K562 (cell line): ENCODE data around the gene EPHB6. TPM values are rescaled to one million over a fixed set of nuclear protein-coding genes. Genes with fewer than 3 reads are reported as not detected.

ENCODE experiments used
- ATAC-seq: fragments of 200-7000 bp; cut with Tn5 transposase; 3 replicates; pipeline ENCODE4 v1.9.1; 2020; ENCODE audit warnings: moderate library complexity
- BruUV-seq: library from RNA; stranded (reverse); fragments of 400-500 nt; replicated peaks from 2 replicates; lab custom pipeline; 2021; lab: Mats Ljungman, UMichigan
- CTCF ChIA-PET: fragments of 300-600 bp; formaldehyde crosslinking; extraction: SDS; loops from one replicate; lab custom pipeline; 2021; ENCODE audit warnings: low intra/inter-chr PET ratio; lab: Yijun Ruan, JAX
- POLR2A ChIA-PET: fragments of 300-600, 350-650 bp; sonication (Branson Sonifier 250); formaldehyde crosslinking; extraction: SDS; loops from one replicate; lab custom pipeline; 2021; ENCODE audit warnings: antibody characterized with exemption, inconsistent platforms; lab: Yijun Ruan, JAX
- DNase-seq, 4 experiments: peaks; one replicate each; pipeline versions ENCODE4 v3.0.0 to v3.0.0-alpha.2; 2011 to 2018; ENCODE audit warnings: low spot score in 3 of 4, mixed read lengths in 3 of 4; ENCODE audit errors: extremely low read depth in 1 of 4
- FAIRE-seq: peaks from 2 replicates; lab custom pipeline; 2011; peaks lifted over from hg19 to GRCh38; lab: Jason Lieb, UNC
- H2AFZ ChIP-seq: 2 replicates; pipeline ENCODE4 v1.6.0; 2011; ENCODE audit warnings: low read depth, low read length, control low read depth, inconsistent platforms
- H3K27ac ChIP-seq: fragments of 200-600 bp; 3 replicates; pipeline ENCODE4 v1.8.0; 2011; ENCODE audit warnings: low read depth, mild to moderate bottlenecking, control low read depth, inconsistent platforms, low read length, moderate library complexity, mixed read lengths; ENCODE audit errors: extremely low read depth
- H3K27me3 ChIP-seq, 2 experiments: fragments of 300-600 bp in 1 of 2; 2 replicates in 1 of 2; 3 replicates in 1 of 2; pipeline versions ENCODE4 v1.6.0 to v1.8.0; 2011; ENCODE audit warnings: inconsistent platforms in 2 of 2, low read length in 2 of 2, mild to moderate bottlenecking in 1 of 2, mixed read lengths in 1 of 2, moderate library complexity in 1 of 2; ENCODE audit not compliant: control insufficient read depth in 2 of 2, insufficient read depth in 2 of 2
- H3K36me3 ChIP-seq: fragments of 300-600 bp; 3 replicates; pipeline ENCODE4 v1.8.0; 2011; ENCODE audit warnings: mild to moderate bottlenecking, low read length, inconsistent platforms; ENCODE audit not compliant: control insufficient read depth, insufficient read depth
- H3K4me1 ChIP-seq, 2 experiments: fragments of 200-600 bp in 1 of 2; replicated peaks in 1 of 2; 2 replicates in 1 of 2; 3 replicates in 1 of 2; pipeline versions ENCODE4 v1.5.1 to v1.8.0; 2011; ENCODE audit warnings: inconsistent platforms in 2 of 2, low read length in 2 of 2, mild to moderate bottlenecking in 1 of 2, mixed read lengths in 1 of 2, moderate library complexity in 1 of 2; ENCODE audit not compliant: control insufficient read depth in 2 of 2, insufficient read depth in 2 of 2
- H3K4me2 ChIP-seq: 2 replicates; pipeline ENCODE4 v1.6.1; 2011; ENCODE audit warnings: low read length, control low read depth, inconsistent platforms, mixed read lengths; ENCODE audit not compliant: insufficient read depth
- H3K4me3 ChIP-seq: fragments of 200-600 bp; sonication (generic), shearing (Covaris generic); 2 replicates; pipeline ENCODE4 v1.5.1; 2016; ENCODE audit warnings: control low read depth, inconsistent platforms
- H3K79me2 ChIP-seq: fragments of 200-600 bp; 3 replicates; pipeline ENCODE4 v1.8.0; 2011; ENCODE audit warnings: low read length, inconsistent platforms; ENCODE audit not compliant: control insufficient read depth, insufficient read depth
- H3K9ac ChIP-seq, 2 experiments: 2 replicates each; pipeline versions ENCODE4 v1.6.0 to v1.6.1; 2011; ENCODE audit warnings: low read depth in 2 of 2, low read length in 2 of 2, control low read depth in 1 of 2, inconsistent platforms in 1 of 2, mild to moderate bottlenecking in 1 of 2, mixed read lengths in 1 of 2; ENCODE audit not compliant: insufficient read depth in 1 of 2
- H3K9me1 ChIP-seq: one replicate; pipeline ENCODE4 v1.6.0; 2011; ENCODE audit warnings: inconsistent platforms, mild to moderate bottlenecking, low read length, moderate library complexity; ENCODE audit not compliant: control insufficient read depth, insufficient read depth
- H3K9me3 ChIP-seq: replicated peaks from 2 replicates; pipeline ENCODE4 v1.5.1; 2011; ENCODE audit warnings: low read depth, low read length, inconsistent platforms; ENCODE audit not compliant: control insufficient read depth, insufficient read depth
- H4K20me1 ChIP-seq: replicated peaks from 2 replicates; pipeline ENCODE4 v1.6.1; 2011; ENCODE audit warnings: low read length, inconsistent platforms, mixed read lengths; ENCODE audit not compliant: control insufficient read depth, insufficient read depth
- BACH1 ChIP-seq: fragments of 200-800 bp; sonication (Bioruptor generic); IDR thresholded peaks from 2 replicates; pipeline ENCODE4 v1.6.1; 2016; ENCODE audit warnings: missing genetic modification characterization, missing compliant biosample characterization
- CBX1 ChIP-seq: sonication (generic); IDR thresholded peaks from 2 replicates; pipeline ENCODE4 v1.6.1; 2016; ENCODE audit warnings: antibody characterized with exemption, low read depth, mild to moderate bottlenecking
- EP300 ChIP-seq: IDR thresholded peaks from 2 replicates; pipeline ENCODE4 v1.6.1; 2012; ENCODE audit warnings: low read length, improper control_type of control experiment
- ESRRB ChIP-seq: fragments of 250-450 bp; sonication (Bioruptor Pico); IDR thresholded peaks from 2 replicates; pipeline ENCODE4 v1.5.0; 2020; ENCODE audit warnings: mild to moderate bottlenecking, moderate library complexity, borderline replicate concordance
- HSF4 ChIP-seq: fragments of 250-450 bp; sonication (Bioruptor Pico); IDR thresholded peaks from 2 replicates; pipeline ENCODE4 v2.1.2; 2022; ENCODE audit warnings: mild to moderate bottlenecking, moderate library complexity, borderline replicate concordance
- MCM7 ChIP-seq, 2 experiments: fragments of 450-650 bp; IDR thresholded peaks; 2 replicates each; pipeline ENCODE4 v1.6.1; 2016 to 2018
- MEF2D ChIP-seq: conservative IDR thresholded peaks from 2 replicates; pipeline ENCODE4 v1.6.1; 2016; ENCODE audit warnings: low read depth, missing genetic modification characterization, missing compliant biosample characterization
- NELFE ChIP-seq: IDR thresholded peaks from 2 replicates; pipeline ENCODE4 v1.6.1; 2011; ENCODE audit warnings: mild to moderate bottlenecking; ENCODE audit not compliant: insufficient read depth, insufficient read length
- PHB2 ChIP-seq: fragments of 450-650 bp; IDR thresholded peaks from 2 replicates; pipeline ENCODE4 v1.6.1; 2017; ENCODE audit warnings: low read depth
- TEAD2 ChIP-seq: fragments of 450-650 bp; IDR thresholded peaks from 2 replicates; pipeline ENCODE4 v1.6.1; 2016; ENCODE audit warnings: missing genetic modification characterization, control low read depth, missing compliant biosample characterization
- TRIM24 ChIP-seq, 2 experiments: fragments of 450-650 bp; IDR thresholded peaks; 2 replicates each; pipeline ENCODE4 v1.6.1; 2016
- ZNF212 ChIP-seq: fragments of 450-650 bp; formaldehyde crosslinking; IDR thresholded peaks from 2 replicates; pipeline ENCODE4 v1.4.0; 2020; ENCODE audit warnings: mild to moderate bottlenecking
- ZNF316 ChIP-seq: fragments of 450-650 bp; IDR thresholded peaks from 2 replicates; pipeline ENCODE4 v1.6.1; 2016
- WGBS: fragments of 100-300 bp; shearing (Covaris generic); methylation state at CpG from one replicate; pipeline ENCODE4 v1.1.6; 2016; ENCODE audit warnings: low coverage, mixed read lengths; ENCODE audit not compliant: insufficient coverage; ENCODE audit errors: missing lambda C conversion rate; 5-methylcytosine and 5-hydroxymethylcytosine counted together
- in situ Hi-C: fragments of 300-500 bp; cut with MboI; formaldehyde crosslinking; loops from 4 replicates; pipeline ENCODE4 v1.15.0; 2018; ENCODE audit warnings: inconsistent platforms, mixed read lengths
- intact Hi-C: fragments of 100-400 bp; cut with micrococcal nuclease; formaldehyde crosslinking; loops from 2 replicates; pipeline ENCODE4 v1.14.2; 2022
- polyA plus RNA-seq, 8 experiments: library from polyadenylated mRNA; depleted of rRNA in 4 of 8; stranded (reverse) in 5 of 8; unstranded in 3 of 8; fragments of >200 nt; fragmentation: Nextera tagmentation in 2 of 8; fragmentation: Illumina TruSeq in 1 of 8; extraction: Ambion mirVana in 2 of 8; extraction: Trizol in 1 of 8; gene quantifications; 2 replicates each; pipeline versions ENCODE4 v1.2.1 to v1.2.3, GENCODE V29; 2011 to 2014; ENCODE audit warnings: inconsistent platforms in 1 of 8, missing spikeins in 1 of 8
- total RNA-seq, 7 experiments: library from RNA; depleted of rRNA in 6 of 7; stranded (reverse); fragments of >200 nt in 6 of 7; fragmentation: Illumina TruSeq in 2 of 7; extraction: Trizol in 2 of 7; gene quantifications; 2 replicates each; pipeline versions ENCODE4 v1.2.1 to v1.2.3, GENCODE V29; 2011 to 2021; ENCODE audit warnings: low replicate concordance in 1 of 7
- TF ChIP-seq, protein P1 (sequence below): fragments of 250-450 bp; sonication (Bioruptor Pico); IDR thresholded peaks from 2 replicates; pipeline ENCODE4 v1.8.0; 2021; ENCODE audit warnings: borderline replicate concordance, mild to moderate bottlenecking, moderate library complexity; ENCODE audit not compliant: poor library complexity, severe bottlenecking
- TF ChIP-seq, protein P2 (sequence below): fragments of 450-650 bp; IDR thresholded peaks from 2 replicates; pipeline ENCODE4 v1.6.1; 2016
- TF ChIP-seq, protein P3 (sequence below), 2 experiments: fragments of 450-650 bp in 1 of 2; sonication (generic) in 1 of 2; formaldehyde crosslinking; conservative IDR thresholded peaks; 2 replicates each; pipeline versions ENCODE4 v1.4.0 to v1.8.1; 2020 to 2022; ENCODE audit warnings: mild to moderate bottlenecking in 1 of 2, missing genetic modification reagents in 1 of 2

Gene EPHB6
- total and polyA plus RNA-seq, 9 of the 15 experiments (the other 6 are each of a cell fraction or from before 2014, with no cell fraction given): 1.4 to 123 (median 7.6) TPM

- no TSS peak for BruUV-seq
- TF ChIP-seq CBX1 (no peak), BACH1 (no peak), TRIM24 (IDR thresholded peaks at IDR 0.05) (no peak), TEAD2 (tag) (no peak)
- TF ChIP-seq, protein P1, sequence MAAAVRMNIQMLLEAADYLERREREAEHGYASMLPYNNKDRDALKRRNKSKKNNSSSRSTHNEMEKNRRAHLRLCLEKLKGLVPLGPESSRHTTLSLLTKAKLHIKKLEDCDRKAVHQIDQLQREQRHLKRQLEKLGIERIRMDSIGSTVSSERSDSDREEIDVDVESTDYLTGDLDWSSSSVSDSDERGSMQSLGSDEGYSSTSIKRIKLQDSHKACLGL (CRISPR knock-in tag): no peak
- Histone ChIP-seq H3K4me3 (no peak overlapping the region), H3K9ac (no peak overlapping the region), H3K9me3 (no peaks in the 10 kb centered on the region), H4K20me1 (no peaks in the 10 kb centered on the region), H3K9me1 (no peaks in the 10 kb centered on the region), H3K27me3 (peaks cover 10 to 46% of the 10 kb centered on the region in 2 experiments; a peak in 4 of 5 replicates), H3K79me2 (no peaks in the 10 kb centered on the region), H3K4me1 (no peaks in the 10 kb centered on the region), H2AFZ (no peak overlapping the region), H3K36me3 (no peaks in the 10 kb centered on the region), H3K4me2 (no peak overlapping the region), H3K27ac (no peak overlapping the region)
- FAIRE-seq (no peak), DNase-seq (no peak), ATAC-seq (no peak; the same call in 2 of the 3 replicates)
- CTCF ChIA-PET: interaction anchor here (1.2 kb wide), 1 partner anchor 95 kb away, joined by 4 read pairs; no protein-coding TSS in a partner anchor
- WGBS: 0% methylated on average over 2 of the region's 2 CpGs
- POLR2A ChIA-PET: no interaction called here
- intact Hi-C loops: no loop called here
- in situ Hi-C loops: no loop called here
Measured at GRCh38 chr7:142916508-142916907, 61.6 kb downstream of the EPHB6 start.

DNA sequence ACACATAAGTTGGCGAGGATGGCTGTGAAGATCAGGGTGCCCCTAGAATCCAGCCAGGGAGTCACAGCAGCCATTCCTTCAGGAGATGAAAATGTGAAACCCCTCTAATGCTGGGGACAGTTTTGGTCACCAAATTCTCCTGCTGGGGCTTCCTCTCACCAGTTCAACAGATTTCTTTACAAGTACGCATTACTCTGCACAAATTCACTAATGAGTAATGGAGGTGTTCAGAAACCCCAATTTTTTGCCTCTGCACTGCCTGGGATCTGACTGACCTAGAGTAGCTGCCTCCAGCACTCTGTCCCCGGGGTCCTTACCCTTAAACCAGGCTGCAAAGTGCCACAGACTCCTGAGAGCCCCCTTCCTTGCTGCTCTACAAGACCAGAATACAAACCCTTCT lies 62.6 kb downstream of the EPHB6 start:
- no TSS peak for BruUV-seq
- Histone ChIP-seq H2AFZ (no peak overlapping the region), H3K4me3 (no peak overlapping the region), H3K79me2 (no peaks in the 10 kb centered on the region), H3K4me1 (no peaks in the 10 kb centered on the region), H4K20me1 (no peaks in the 10 kb centered on the region), H3K27ac (no peak overlapping the region), H3K4me2 (no peak overlapping the region), H3K27me3 (peaks cover 10 to 44% of the 10 kb centered on the region in 2 experiments; a peak in 4 of 5 replicates), H3K9me1 (no peaks in the 10 kb centered on the region), H3K9me3 (no peaks in the 10 kb centered on the region), H3K36me3 (no peaks in the 10 kb centered on the region), H3K9ac (no peak overlapping the region)
- WGBS: 0% methylated on average over 3 of the region's 3 CpGs
- DNase-seq (no peak), ATAC-seq (no peak), FAIRE-seq (no peak)
- in situ Hi-C loops (no loop called here), intact Hi-C loops (no loop called here)
- ChIA-PET POLR2A (no interaction called here), CTCF (interaction anchor here (1.2 kb wide), 1 partner anchor 94 kb away, joined by 4 read pairs; no protein-coding TSS in a partner anchor)
- TF ChIP-seq MCM7 (IDR thresholded peaks at IDR 0.05) (no peak), ZNF316 (no peak), EP300 (no peak), MEF2D (tag) (no peak), PHB2 (no peak), HSF4 (CRISPR knock-in tag) (no peak), ESRRB (no peak), NELFE (no peak), ZNF212 (no peak)
- TF ChIP-seq, protein P2, sequence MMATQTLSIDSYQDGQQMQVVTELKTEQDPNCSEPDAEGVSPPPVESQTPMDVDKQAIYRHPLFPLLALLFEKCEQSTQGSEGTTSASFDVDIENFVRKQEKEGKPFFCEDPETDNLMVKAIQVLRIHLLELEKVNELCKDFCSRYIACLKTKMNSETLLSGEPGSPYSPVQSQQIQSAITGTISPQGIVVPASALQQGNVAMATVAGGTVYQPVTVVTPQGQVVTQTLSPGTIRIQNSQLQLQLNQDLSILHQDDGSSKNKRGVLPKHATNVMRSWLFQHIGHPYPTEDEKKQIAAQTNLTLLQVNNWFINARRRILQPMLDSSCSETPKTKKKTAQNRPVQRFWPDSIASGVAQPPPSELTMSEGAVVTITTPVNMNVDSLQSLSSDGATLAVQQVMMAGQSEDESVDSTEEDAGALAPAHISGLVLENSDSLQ: no peak
- TF ChIP-seq, protein P3, sequence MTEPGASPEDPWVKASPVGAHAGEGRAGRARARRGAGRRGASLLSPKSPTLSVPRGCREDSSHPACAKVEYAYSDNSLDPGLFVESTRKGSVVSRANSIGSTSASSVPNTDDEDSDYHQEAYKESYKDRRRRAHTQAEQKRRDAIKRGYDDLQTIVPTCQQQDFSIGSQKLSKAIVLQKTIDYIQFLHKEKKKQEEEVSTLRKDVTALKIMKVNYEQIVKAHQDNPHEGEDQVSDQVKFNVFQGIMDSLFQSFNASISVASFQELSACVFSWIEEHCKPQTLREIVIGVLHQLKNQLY (CRISPR knock-in tag; conservative IDR thresholded peaks at IDR 0.05): no peak
